AG04450 (cell line): ENCODE results near the gene DNM3. TPM values are rescaled to one million over a fixed set of nuclear protein-coding genes. Genes with fewer than 3 reads are reported as not detected.

Source experiments
- CTCF ChIA-PET: fragments of 300-600, 350-600 bp; formaldehyde crosslinking; extraction: SDS; loops from one replicate; lab custom pipeline; 2022; ENCODE audit warnings: antibody characterized with exemption, inconsistent platforms; lab: Charles Lee
- POLR2A ChIA-PET: fragments of 350-600 bp; formaldehyde crosslinking; extraction: SDS; loops from one replicate; lab custom pipeline; 2021; ENCODE audit warnings: antibody characterized with exemption, inconsistent platforms; lab: Yijun Ruan, JAX
- DNase-seq: peaks from one replicate; pipeline ENCODE4 v3.0.0-alpha.2; 2011; ENCODE audit warnings: low read depth, low spot score
- H3K27ac ChIP-seq: one replicate; pipeline ENCODE4 v1.5.1; 2012; ENCODE audit warnings: low read depth, low read length, control low read depth
- H3K27me3 ChIP-seq: one replicate; pipeline ENCODE4 v1.6.0; 2012; ENCODE audit warnings: low read length; ENCODE audit not compliant: control insufficient read depth, insufficient read depth
- H3K4me3 ChIP-seq: 2 replicates; pipeline ENCODE4 v1.5.1; 2011; ENCODE audit warnings: mild to moderate bottlenecking, low read depth, low read length, control low read depth
- H3K9me3 ChIP-seq: 2 replicates; pipeline ENCODE4 v1.5.1; 2012; ENCODE audit warnings: low read length; ENCODE audit not compliant: control insufficient read depth, insufficient read depth
- polyA plus RNA-seq: library from polyadenylated mRNA; depleted of rRNA; stranded (reverse); fragments of >200 nt; gene quantifications from 2 replicates; pipeline ENCODE4 v1.2.3, GENCODE V29; 2011
- TF ChIP-seq, protein P1 (sequence below): IDR thresholded peaks from 2 replicates; pipeline ENCODE4 v1.5.1; 2011; ENCODE audit warnings: low read depth, low read length, control low read depth, inconsistent platforms

DNM3 gene
- polyA plus RNA-seq, 1 experiment, result 0.37 TPM

DNA sequence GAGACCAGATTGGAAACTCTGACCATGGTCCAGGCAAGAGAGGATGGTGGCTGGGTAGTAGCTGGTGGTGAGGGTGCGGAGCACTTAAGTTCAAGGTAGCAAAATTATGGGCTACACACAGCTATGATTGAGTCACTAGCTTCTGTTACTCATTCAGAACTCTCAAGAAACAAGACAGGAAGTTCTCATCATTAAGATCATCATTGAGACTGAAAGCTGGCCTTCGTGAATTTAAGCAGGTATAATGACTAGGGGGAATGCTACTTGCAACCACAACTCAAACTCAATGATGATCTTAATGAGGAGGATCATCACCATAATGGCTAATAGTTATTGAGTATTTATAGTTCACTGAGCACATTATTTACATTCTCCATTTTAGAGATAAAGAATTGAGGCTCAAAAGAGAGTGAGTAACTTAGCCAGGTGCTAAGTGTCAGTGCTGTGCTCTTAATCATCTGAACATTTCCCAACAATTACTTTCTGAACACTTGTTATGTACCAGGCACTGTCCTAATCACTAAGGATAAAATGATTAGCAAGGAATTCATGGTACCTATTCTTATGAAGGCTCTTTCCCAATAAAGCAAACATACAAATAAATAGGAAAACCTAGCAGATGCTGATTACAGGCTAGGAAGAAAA is 292.9 kb downstream of the DNM3 start:
- TF ChIP-seq, protein P1, sequence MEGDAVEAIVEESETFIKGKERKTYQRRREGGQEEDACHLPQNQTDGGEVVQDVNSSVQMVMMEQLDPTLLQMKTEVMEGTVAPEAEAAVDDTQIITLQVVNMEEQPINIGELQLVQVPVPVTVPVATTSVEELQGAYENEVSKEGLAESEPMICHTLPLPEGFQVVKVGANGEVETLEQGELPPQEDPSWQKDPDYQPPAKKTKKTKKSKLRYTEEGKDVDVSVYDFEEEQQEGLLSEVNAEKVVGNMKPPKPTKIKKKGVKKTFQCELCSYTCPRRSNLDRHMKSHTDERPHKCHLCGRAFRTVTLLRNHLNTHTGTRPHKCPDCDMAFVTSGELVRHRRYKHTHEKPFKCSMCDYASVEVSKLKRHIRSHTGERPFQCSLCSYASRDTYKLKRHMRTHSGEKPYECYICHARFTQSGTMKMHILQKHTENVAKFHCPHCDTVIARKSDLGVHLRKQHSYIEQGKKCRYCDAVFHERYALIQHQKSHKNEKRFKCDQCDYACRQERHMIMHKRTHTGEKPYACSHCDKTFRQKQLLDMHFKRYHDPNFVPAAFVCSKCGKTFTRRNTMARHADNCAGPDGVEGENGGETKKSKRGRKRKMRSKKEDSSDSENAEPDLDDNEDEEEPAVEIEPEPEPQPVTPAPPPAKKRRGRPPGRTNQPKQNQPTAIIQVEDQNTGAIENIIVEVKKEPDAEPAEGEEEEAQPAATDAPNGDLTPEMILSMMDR, result no peak
- no peak for DNase-seq

DNA sequence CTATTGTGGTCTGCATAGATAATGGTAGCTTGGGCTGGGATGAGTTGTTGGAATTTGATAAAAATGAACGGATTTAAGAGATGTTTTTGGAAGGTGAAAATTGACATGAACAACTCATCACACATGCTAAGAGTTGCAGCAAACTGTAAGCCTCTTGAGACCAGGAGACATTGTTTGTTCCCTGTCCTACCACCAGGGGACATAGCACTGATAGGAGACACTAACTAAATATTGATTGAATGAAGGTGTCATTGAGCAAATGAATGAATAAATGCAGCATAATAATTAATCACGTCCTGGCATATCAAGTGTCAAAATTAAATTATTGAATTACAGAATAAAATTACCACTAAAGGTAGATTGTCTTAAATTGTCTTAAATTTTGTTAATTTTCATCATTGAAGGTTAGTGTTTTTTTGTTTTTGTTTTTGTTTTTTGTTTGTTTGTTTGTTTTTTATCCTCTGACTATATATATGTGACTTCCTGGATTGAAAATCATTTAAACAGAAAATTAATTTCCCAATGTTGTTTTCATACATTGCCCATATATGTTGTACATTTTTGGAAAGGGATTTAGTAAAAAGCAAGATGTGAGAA is 293.9 kb downstream of the DNM3 start:
- no peak overlapping the region for H3K27ac ChIP-seq
- no peak overlapping the region for H3K4me3 ChIP-seq
- CTCF ChIA-PET, result interaction anchor here (1.6 kb wide), 1 partner anchor 133 kb away, joined by 10 read pairs; no protein-coding TSS in a partner anchor
- H3K9me3 ChIP-seq, result no peaks in the 10 kb centered on the region
- DNase-seq, result no peak
- no peaks in the 10 kb centered on the region for H3K27me3 ChIP-seq
- POLR2A ChIA-PET, result interaction anchor here (0.5 to 0.9 kb wide), 2 partner anchors 10 to 527 kb away, joined by 3 to 4 read pairs; no protein-coding TSS in a partner anchor
- TF ChIP-seq, protein P1, result peak; percentile 40

More for the DNA sequence above, 292.9 kb downstream of the DNM3 start:
- Histone ChIP-seq H3K4me3 (no peak overlapping the region), H3K9me3 (no peaks in the 10 kb centered on the region), H3K27me3 (no peaks in the 10 kb centered on the region), H3K27ac (no peak overlapping the region)
- POLR2A ChIA-PET, result no interaction called here
- CTCF ChIA-PET, result interaction anchor here (0.7 to 1.0 kb wide), 2 partner anchors 44 to 132 kb away, joined by 3 read pairs; no protein-coding TSS in a partner anchor

DNA sequence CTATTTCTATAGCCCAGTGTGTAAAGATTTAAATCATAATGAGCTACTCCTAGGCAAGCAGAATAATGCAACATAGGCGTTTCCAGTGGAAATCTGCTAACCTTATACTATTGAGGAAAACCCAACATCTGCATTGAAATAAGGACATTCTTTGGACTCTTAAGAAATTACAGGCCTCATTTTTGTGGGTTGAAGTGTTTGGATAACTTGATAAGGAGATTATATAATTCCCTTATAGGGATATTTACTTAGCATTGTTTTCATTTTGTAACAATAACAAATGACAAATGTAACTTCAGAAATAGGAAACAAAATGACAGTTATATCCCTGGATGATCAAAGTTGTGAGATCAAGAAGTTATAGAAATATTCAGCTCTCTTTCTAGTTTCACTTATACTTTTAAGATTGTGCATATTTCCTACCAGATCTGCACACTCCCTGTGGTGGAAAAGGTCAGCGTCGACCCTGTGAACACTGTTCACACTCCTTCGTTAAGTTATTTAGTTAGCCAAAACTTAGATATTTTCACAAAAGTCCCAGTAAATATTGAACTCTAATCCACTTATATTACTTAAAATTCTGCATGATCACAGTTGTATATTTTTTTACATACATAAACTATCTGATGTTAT is 294.8 kb downstream of the DNM3 start:
- Histone ChIP-seq H3K27ac (no peak overlapping the region), H3K9me3 (no peaks in the 10 kb centered on the region), H3K4me3 (no peak overlapping the region), H3K27me3 (no peaks in the 10 kb centered on the region)
- peak; percentile 51 for DNase-seq
- ChIA-PET POLR2A (interaction anchor here (0.5 to 0.9 kb wide), 2 partner anchors 9 to 526 kb away, joined by 3 to 4 read pairs; no protein-coding TSS in a partner anchor), CTCF (interaction anchor here (1.6 kb wide), 1 partner anchor 134 kb away, joined by 10 read pairs; no protein-coding TSS in a partner anchor)
- TF ChIP-seq, protein P1, result no peak

DNA sequence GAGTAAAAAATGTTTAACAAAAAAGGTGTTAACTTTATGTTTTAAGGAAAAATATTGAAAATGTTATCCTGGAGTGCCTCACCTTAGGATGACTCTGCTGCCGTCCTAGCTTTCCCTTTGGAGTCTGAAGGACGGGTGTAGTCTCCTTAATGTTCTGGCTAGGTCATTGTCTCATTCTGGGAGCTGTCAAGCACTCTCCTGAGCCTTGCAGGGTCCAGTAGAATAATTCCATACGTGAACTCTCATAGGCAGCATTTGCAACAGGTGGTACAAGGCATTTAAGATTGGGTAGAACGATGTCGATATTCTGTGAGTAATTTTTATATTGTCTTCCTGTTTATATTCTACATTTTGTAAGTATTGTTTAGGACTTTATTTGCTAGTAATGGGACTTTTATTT is 295.6 kb downstream of the DNM3 start:
- Histone ChIP-seq H3K4me3 (no peak overlapping the region), H3K9me3 (no peaks in the 10 kb centered on the region), H3K27me3 (no peaks in the 10 kb centered on the region), H3K27ac (no peak overlapping the region)
- TF ChIP-seq, protein P1, result no peak
- CTCF ChIA-PET, result interaction anchor here (1.6 kb wide), 1 partner anchor 135 kb away, joined by 10 read pairs; no protein-coding TSS in a partner anchor
- DNase-seq, result no peak
- POLR2A ChIA-PET, result no interaction called here
